ENCODE measurements around the gene OLIG1.

GRCh38 chr21:33040215-33040614, 29.7 kb upstream of the OLIG1 start:
- TF ChIP-seq CTCF (conservative IDR thresholded peaks at IDR 0.05) (no peak), ZFX (IDR thresholded peaks at IDR 0.05) (no peak)

Measured in C4-2B (cell line).